ENCODE measurements around the gene CHRDL1.
"Not testable (repeated sequence)": the region's sequence is repeated elsewhere in the genome, so short reads cannot be mapped to it uniquely, and the experiment has no call there.

CHRDL1 gene

GRCh38 chrX:110675886-110676285, 119.7 kb downstream of the CHRDL1 start:
- TF ChIP-seq CTCF (conservative IDR thresholded peaks at IDR 0.05; ENCODE audit: low read depth, low read length), result no peak
- DNase-seq (ENCODE audit: low read depth), result no peak
- no peak overlapping the region for H3K4me3 ChIP-seq (ENCODE audit: low read depth, low read length)

- no peak for DNase-seq (ENCODE audit: low read depth)
Measured at GRCh38 chrX:110671068-110671803, 124.4 kb downstream of the CHRDL1 start.

GRCh38 chrX:110669572-110669971, 126.0 kb downstream of the CHRDL1 start:
- no peak overlapping the region for H3K4me3 ChIP-seq (ENCODE audit: low read depth, low read length)
- TF ChIP-seq CTCF (conservative IDR thresholded peaks at IDR 0.05; ENCODE audit: low read depth, low read length), result no peak
- DNase-seq (ENCODE audit: low read depth), result no peak

More at GRCh38 chrX:110671068-110671803, 124.4 kb downstream of the CHRDL1 start:
- TF ChIP-seq CTCF (conservative IDR thresholded peaks at IDR 0.05; ENCODE audit: low read depth, low read length), result no peak
- H3K4me3 ChIP-seq (ENCODE audit: low read depth, low read length), result no peak overlapping the region

DNA sequence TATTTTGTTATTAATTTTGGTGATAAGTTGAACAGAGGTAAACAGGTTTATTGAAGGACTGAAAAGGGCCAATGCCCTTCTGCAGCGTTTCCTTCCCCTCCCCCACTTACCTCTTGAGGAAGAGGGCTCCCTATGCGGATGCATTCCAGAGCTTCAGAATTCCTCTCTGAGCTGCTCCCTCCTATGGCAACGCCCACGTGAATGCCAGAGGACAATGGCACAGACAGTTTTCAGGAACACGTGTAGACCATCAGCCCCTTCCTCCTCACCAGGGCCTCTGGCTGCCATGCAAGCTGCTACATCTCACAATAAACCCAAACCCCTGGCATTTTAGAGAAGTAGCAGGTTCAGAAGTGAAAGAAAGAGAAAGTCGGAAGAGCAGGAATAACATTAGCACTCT, 127.9 kb downstream of the CHRDL1 start:
- H3K4me3 ChIP-seq (ENCODE audit: low read depth, low read length), result no peak overlapping the region
- TF ChIP-seq CTCF (conservative IDR thresholded peaks at IDR 0.05; ENCODE audit: low read depth, low read length), result no peak
- DNase-seq (ENCODE audit: low read depth), result no peak

DNA sequence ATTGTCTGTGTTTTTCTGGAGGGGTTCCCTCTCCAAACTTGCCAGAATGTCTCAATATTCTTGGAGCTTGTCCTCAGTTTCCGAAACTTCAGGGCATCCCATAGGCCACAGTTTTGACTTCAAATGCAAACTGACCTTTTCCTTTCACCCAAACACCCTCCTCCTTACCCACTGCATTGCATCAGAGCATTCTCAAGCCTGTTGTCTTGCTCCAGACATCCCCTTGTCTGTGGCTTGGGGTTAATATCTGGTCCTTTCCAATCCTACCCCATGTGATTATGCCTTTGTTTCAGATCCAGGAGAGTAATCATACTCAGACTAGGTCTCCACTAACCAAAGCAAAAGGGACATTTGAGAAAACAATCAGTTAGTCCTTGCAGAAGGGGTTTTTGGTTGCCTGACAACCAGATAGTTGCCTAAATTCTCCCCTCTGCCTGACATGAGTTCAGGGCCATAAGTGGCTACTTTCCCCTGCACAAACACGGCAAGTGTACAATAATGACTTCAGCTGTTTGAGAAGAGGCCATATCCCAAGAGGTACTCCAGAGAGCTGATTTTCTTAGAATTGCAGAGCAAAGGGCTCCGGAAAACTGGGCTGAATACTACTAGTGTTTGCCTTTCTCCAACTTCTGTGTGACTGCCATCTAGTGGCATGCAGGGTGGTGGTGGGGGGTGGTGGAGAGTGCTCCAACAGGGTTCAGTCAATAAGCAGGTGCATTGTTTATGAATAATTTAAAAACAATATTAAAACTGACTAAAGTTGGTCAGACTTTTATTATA, 130.2 kb downstream of the CHRDL1 start:
- peak; percentile 45 for TF ChIP-seq CTCF (conservative IDR thresholded peaks at IDR 0.05; ENCODE audit: low read depth, low read length)
- peak; percentile 21 for DNase-seq (ENCODE audit: low read depth)
- no peak overlapping the region for H3K4me3 ChIP-seq (ENCODE audit: low read depth, low read length)

- TF ChIP-seq CTCF (conservative IDR thresholded peaks at IDR 0.05; ENCODE audit: low read depth, low read length), result no peak
- no peak for DNase-seq (ENCODE audit: low read depth)
- H3K4me3 ChIP-seq (ENCODE audit: low read depth, low read length), result no peak overlapping the region
Measured at GRCh38 chrX:110657073-110657472, 138.5 kb downstream of the CHRDL1 start.

DNA sequence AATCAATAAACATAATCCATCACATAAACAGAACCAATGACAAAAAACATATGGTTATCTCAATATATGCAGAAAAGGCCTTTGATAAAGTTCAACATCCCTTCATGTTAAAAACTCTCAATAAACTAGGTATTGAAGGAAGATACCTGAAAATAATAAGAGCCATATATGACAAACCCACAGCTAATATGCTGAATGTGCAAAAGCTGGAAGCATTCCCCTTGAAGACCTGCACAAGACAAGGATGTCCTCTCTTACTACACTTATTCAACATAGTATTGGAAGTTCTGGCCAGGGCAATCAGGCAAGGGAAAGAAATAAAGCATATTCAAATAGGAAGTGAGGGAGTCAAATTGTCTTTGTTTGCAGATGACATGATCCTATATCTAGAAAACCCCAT, 141.3 kb downstream of the CHRDL1 start:
- not testable (repeated sequence) for H3K4me3 ChIP-seq (ENCODE audit: low read depth, low read length); DNase-seq (ENCODE audit: low read depth)
